Spleen (tissue), 7 donors: ENCODE data around the gene ZNF804A.

ENCODE experiments used
- POLR2AphosphoS5 ChIP-seq, 3 donors: sonication (generic); formaldehyde crosslinking; IDR thresholded peaks; one replicate each; pipeline ENCODE4 v1.5.1; 2017; ENCODE audit warnings: antibody characterized with exemption in 3 of 3
- TF ChIP-seq, protein P1 (sequence below), 11 experiments: fragments of 200-600 bp in 7 of 11; fragments of 450-650 bp in 4 of 11; sonication (generic) in 4 of 11; IDR thresholded peaks in 8 of 11; conservative IDR thresholded peaks in 3 of 11; 1 replicate in 7 of 11; 2 replicates in 4 of 11; pipeline versions ENCODE4 v1.4.0 to v1.8.0; 2016 to 2021; ENCODE audit warnings: antibody characterized with exemption in 11 of 11, inconsistent platforms in 4 of 11, mild to moderate bottlenecking in 1 of 11
- donor health status: DM: no; HTN: no; CAD: no; lungs with moderate emphysema.
- donor health status: DM: no; HTN: no; CAD: no.
- donor health status: DM: no; HTN: no; CAD: no.

DNA sequence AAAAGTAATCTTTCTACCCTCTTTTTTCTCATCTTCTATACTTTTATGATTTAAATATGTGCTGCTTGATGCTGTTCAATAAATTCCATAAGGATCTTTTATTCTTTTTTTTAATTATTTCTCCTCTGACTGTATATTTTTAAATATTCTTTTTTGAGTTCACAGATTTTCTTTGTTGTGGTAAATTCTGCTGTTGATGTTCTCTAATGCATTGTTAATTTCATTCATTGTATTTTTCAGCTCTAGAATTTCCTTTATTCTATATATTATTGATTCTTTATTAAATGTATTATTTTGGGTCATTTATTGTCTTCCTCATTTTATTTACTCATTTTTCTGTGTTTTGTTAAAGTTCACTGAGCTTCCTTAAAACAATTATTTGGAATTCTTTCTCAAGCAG is 260.9 kb downstream of the ZNF804A start:
- TF ChIP-seq, protein P1, sequence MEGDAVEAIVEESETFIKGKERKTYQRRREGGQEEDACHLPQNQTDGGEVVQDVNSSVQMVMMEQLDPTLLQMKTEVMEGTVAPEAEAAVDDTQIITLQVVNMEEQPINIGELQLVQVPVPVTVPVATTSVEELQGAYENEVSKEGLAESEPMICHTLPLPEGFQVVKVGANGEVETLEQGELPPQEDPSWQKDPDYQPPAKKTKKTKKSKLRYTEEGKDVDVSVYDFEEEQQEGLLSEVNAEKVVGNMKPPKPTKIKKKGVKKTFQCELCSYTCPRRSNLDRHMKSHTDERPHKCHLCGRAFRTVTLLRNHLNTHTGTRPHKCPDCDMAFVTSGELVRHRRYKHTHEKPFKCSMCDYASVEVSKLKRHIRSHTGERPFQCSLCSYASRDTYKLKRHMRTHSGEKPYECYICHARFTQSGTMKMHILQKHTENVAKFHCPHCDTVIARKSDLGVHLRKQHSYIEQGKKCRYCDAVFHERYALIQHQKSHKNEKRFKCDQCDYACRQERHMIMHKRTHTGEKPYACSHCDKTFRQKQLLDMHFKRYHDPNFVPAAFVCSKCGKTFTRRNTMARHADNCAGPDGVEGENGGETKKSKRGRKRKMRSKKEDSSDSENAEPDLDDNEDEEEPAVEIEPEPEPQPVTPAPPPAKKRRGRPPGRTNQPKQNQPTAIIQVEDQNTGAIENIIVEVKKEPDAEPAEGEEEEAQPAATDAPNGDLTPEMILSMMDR (IDR thresholded peaks at IDR 0.05 in 8 of 11, conservative IDR thresholded peaks at IDR 0.05 in 3 of 11), result no peak
- TF ChIP-seq POLR2AphosphoS5 (IDR thresholded peaks at IDR 0.05), result no peak
